ENCODE data around the gene PTDSS2. TPM values are rescaled to one million over a fixed set of nuclear protein-coding genes. Genes with fewer than 3 reads are reported as not detected.

PTDSS2 gene
- total and polyA plus RNA-seq, 2 of the 4 experiments (the other 2 are of a cell fraction) = 23.5 to 26.6 TPM

DNA sequence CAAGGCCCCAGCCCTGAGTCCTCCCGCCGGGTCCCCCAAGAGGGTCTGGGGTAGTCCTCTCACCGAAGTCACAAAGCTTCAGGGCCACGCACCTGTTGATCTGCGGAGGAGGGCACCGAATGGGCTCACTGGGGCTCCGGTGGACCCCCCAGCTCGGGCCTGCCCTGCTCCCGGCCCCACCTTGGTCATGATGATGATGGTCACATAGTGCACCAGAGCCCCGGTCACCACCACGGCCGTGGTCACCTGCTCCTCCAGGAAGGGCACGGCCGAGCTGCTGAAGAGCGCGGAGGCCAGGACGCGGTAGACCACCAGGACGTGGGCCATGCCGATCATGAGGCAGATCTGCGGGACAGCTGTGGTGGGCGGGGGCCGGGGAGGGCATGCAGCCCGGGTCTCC, 21.8 kb upstream of the PTDSS2 start:
- H3K9ac ChIP-seq (ENCODE audit: low read depth, low read length) = no peak overlapping the region
- no peak overlapping the region for H2BK15ac ChIP-seq (ENCODE audit: low read depth, low read length)
- TF ChIP-seq CHD1 (IDR thresholded peaks at IDR 0.05; ENCODE audit: low read depth, low read length) (no peak), FOS (IDR thresholded peaks at IDR 0.05; ENCODE audit: low read depth, low read length) (no peak), MAFK (IDR thresholded peaks at IDR 0.05; ENCODE audit: low read depth, low read length) (no peak), NFE2L2 (IDR thresholded peaks at IDR 0.05; ENCODE audit: low read depth, low read length) (no peak), MXI1 (IDR thresholded peaks at IDR 0.05; ENCODE audit: borderline replicate concordance, low read depth, low read length) (no peak)
- TF ChIP-seq, protein P1, sequence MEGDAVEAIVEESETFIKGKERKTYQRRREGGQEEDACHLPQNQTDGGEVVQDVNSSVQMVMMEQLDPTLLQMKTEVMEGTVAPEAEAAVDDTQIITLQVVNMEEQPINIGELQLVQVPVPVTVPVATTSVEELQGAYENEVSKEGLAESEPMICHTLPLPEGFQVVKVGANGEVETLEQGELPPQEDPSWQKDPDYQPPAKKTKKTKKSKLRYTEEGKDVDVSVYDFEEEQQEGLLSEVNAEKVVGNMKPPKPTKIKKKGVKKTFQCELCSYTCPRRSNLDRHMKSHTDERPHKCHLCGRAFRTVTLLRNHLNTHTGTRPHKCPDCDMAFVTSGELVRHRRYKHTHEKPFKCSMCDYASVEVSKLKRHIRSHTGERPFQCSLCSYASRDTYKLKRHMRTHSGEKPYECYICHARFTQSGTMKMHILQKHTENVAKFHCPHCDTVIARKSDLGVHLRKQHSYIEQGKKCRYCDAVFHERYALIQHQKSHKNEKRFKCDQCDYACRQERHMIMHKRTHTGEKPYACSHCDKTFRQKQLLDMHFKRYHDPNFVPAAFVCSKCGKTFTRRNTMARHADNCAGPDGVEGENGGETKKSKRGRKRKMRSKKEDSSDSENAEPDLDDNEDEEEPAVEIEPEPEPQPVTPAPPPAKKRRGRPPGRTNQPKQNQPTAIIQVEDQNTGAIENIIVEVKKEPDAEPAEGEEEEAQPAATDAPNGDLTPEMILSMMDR (conservative IDR thresholded peaks at IDR 0.05; ENCODE audit: low read depth, low read length) = no peak
- H2AFZ ChIP-seq (replicated peaks; ENCODE audit: low read length, poor library complexity) = no peak overlapping the region
- no peak for ATAC-seq (ENCODE audit: low read depth)
- no peak overlapping the region for H4K8ac ChIP-seq (ENCODE audit: low read depth in 2 of 2, low read length in 2 of 2)
- H3K4ac ChIP-seq (ENCODE audit: low read depth, low read length) = no peak overlapping the region
- H4K5ac ChIP-seq (ENCODE audit: low read depth, low read length) = no peak overlapping the region
- no peak overlapping the region for H3K14ac ChIP-seq (replicated peaks; ENCODE audit: low read depth, low read length)
- H2AK9ac ChIP-seq (replicated peaks; ENCODE audit: low read depth, low read length, poor library complexity) = no peak overlapping the region
- no peak overlapping the region for H2AK5ac ChIP-seq (ENCODE audit: low read depth, low read length)
- POLR2A ChIA-PET (ENCODE audit: unreplicated experiment) = no interaction called here
- CTCF ChIA-PET = no interaction called here
- H2BK20ac ChIP-seq (ENCODE audit: low read depth, low read length) = no peak overlapping the region
- no peaks in the 10 kb centered on the region for H3K4me1 ChIP-seq (ENCODE audit: control insufficient read depth, insufficient read depth, low read length)
- no peak overlapping the region for H3K18ac ChIP-seq (ENCODE audit: low read depth, low read length)
- no peaks in the 10 kb centered on the region for H3K79me1 ChIP-seq (ENCODE audit: low read depth in 1 of 2, low read length in 2 of 2)
- H3K56ac ChIP-seq (ENCODE audit: extremely low read depth, insufficient read depth, low read length) = no peak overlapping the region
- H3K9me3 ChIP-seq (ENCODE audit: control insufficient read depth, insufficient read depth, low read length) = no peaks in the 10 kb centered on the region
- in situ Hi-C loops (cut with MboI; ENCODE audit: low sequenced_read_pairs) = no loop called here
- WGBS, 2 experiments (ENCODE audit: extremely low coverage in 2 of 2, insufficient read length in 1 of 2) = 69% methylated on average over 7 of the region's 24 CpGs; no CpG with 5 or more reads in 1 of the 2 experiments
- H4K20me1 ChIP-seq (ENCODE audit: insufficient read depth, low read length) = no peaks in the 10 kb centered on the region
- no peak overlapping the region for H4K91ac ChIP-seq (ENCODE audit: insufficient read depth, low read depth, low read length)
- no peak overlapping the region for H2BK120ac ChIP-seq (ENCODE audit: low read depth, low read length)
- no peak overlapping the region for H3K4me3 ChIP-seq (ENCODE audit: insufficient read depth, low read depth, low read length)
- H3K9me1 ChIP-seq (ENCODE audit: insufficient read depth, low read length) = no peaks in the 10 kb centered on the region
- H3K27ac ChIP-seq (ENCODE audit: insufficient read depth, low read length) = no peak overlapping the region
- dilution Hi-C loops (cut with HindIII; ENCODE audit: low sequenced_read_pairs, unreplicated experiment) = no loop called here
- H3K36me3 ChIP-seq (ENCODE audit: control insufficient read depth, insufficient read depth, low read length) = no peaks in the 10 kb centered on the region
- no peak for DNase-seq
- no peak overlapping the region for H3K23ac ChIP-seq (ENCODE audit: low read depth, low read length)
- peaks cover 18% of the 10 kb centered on the region for H3K27me3 ChIP-seq (ENCODE audit: control insufficient read depth, insufficient read depth, low read length)
- no TSS peak for BruUV-seq (replicated peaks)
- H3K4me2 ChIP-seq (ENCODE audit: low read depth, low read length) = no peak overlapping the region
- no peak overlapping the region for H2BK5ac ChIP-seq (ENCODE audit: low read depth, low read length, poor library complexity, severe bottlenecking)
- intact Hi-C loops (cut with micrococcal nuclease) = no loop called here
